ENCODE data around the gene MAK. TPM values are rescaled to one million over a fixed set of nuclear protein-coding genes. Genes with fewer than 3 reads are reported as not detected.
"Not testable (repeated sequence)": the region's sequence is repeated elsewhere in the genome, so short reads cannot be mapped to it uniquely, and the experiment has no call there.

Gene MAK, protein sequence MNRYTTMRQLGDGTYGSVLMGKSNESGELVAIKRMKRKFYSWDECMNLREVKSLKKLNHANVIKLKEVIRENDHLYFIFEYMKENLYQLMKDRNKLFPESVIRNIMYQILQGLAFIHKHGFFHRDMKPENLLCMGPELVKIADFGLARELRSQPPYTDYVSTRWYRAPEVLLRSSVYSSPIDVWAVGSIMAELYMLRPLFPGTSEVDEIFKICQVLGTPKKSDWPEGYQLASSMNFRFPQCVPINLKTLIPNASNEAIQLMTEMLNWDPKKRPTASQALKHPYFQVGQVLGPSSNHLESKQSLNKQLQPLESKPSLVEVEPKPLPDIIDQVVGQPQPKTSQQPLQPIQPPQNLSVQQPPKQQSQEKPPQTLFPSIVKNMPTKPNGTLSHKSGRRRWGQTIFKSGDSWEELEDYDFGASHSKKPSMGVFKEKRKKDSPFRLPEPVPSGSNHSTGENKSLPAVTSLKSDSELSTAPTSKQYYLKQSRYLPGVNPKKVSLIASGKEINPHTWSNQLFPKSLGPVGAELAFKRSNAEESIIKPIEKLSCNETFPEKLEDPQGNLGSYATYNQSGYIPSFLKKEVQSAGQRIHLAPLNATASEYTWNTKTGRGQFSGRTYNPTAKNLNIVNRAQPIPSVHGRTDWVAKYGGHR
- total RNA-seq, result under 1 TPM; 0.47 to 0.68 TPM

DNA sequence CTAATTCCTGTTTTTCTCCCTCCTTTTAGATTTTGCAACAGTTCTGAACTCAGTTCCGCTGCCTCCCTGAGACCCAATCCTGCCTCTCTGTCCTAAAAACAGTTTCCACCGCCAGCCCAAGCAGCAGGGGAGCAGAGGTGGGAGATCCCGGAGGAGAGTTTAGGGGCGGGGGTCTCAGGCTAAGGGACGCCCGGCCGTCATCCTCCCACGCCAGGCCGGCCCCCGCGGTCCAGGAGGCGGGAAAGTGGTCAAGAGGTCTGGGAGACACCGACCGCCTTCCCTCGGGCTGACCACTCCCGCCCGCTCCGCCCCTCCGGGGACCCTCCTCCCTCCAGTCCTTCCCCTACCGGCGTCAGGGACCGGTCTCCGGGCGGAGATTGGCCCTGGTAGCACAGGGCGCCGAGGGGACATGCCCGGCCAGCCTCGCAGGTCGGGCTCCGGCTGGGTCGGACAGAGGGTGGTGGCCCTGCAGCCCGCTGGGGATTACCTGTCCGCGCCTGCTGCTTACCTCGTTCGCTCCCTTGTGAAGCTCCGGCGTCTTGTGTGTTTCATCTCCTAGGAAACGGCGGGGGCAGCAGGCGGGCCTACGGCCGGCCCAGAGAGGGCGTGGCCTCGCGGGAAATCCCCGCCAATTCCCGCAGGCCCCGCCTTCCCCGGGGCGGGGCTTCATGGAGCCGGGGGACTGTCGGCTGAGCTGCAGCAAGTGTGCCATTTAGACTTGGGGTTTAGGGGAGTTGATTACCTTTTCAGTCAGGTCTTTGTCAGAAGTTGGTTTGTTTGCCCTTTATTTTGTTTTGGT is at the start of gene MAK:
Gene MAK, minus strand, starts transcription at position 545 of the 799 bp plus-strand sequence. CDS start 7,891 bp downstream, outside the sequence.
- Mint-ChIP-seq H3K4me3 (peak within 1 kb of the TSS; percentile 78), H3K27ac (peak within 1 kb of the TSS; percentile 95), H3K4me1 (peaks cover 19% of the 10 kb centered on the region)

DNA sequence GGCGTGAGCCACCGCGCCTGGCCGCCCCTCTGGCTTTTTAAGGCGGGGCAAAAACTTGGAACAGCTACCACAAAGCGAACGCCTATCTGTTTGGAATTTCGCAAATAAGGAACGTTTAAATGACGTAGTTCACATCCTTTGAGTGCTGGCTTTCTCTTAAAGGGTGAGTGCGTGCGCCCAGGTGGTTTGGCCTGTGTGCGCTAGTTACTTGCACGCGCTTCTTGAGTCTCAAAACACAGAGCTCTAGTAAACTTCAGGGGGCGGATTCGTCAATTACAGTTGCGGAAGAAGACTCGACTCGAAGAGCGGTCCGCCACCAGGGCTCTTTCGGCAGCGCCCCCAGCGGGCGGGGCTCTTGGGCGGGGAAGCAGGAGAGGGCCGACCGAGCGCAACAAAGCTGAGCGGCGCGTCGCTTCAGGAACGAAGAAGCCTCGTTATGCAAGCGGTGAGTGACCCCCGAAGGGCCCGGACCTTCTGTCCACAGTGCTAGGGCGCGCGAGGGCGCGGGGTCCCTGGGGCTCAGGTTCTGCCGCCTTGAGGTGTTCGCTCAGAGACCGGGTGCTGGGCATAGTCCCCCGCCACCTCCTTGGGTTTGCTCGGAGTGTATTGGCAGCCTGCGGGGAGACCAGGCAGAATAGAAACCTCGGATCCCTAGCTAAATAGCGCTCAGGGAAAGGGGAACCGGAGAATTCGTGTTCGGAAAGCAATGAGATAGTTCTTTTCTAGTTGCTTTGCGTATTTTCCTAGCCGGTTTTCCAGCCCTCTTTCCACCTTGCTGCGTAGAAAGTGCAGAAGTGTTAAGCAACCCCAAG is 48.6 kb upstream of the MAK start, which contains the start of gene SYCP2L:
Gene SYCP2L, plus strand, starts transcription at position 362 of the 812 bp plus-strand sequence. Its CDS starts 75 bp downstream, at position 437.
- H3K27me3 Mint-ChIP-seq, result peaks cover 92% of the 10 kb centered on the region
- H3K27ac Mint-ChIP-seq, result no peak within 1 kb of the TSS
- no peaks in the 10 kb centered on the region for H3K36me3 Mint-ChIP-seq
- no peaks in the 10 kb centered on the region for H3K9me3 Mint-ChIP-seq
- H3K4me3 Mint-ChIP-seq, result peak within 1 kb of the TSS; percentile 73
- peaks cover 10% of the 10 kb centered on the region for H3K4me1 Mint-ChIP-seq
- peak; percentile 14 for DNase-seq

More for the DNA sequence above, at the start of gene MAK:
- Mint-ChIP-seq H3K27me3 (peaks cover 69% of the 10 kb centered on the region), H3K9me3 (peaks cover 6% of the 10 kb centered on the region), H3K36me3 (peaks cover 4% of the 10 kb centered on the region)
- peak; percentile 91 for DNase-seq

DNA sequence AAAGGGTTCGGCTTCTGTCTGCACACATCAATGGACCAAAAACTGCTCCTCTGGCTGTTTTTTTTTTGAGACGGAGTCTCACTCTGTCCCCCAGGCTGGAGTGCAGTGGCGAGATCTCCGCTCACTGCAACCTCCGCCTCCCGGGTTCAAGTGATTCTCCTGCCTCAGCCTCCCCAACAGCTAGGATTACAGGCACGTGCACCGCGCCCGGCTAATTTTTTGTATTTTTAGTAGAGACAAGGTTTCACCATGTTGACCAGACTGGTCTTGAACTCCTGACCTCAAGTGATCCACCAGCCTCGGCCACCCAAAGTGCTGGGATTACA is 48.0 kb upstream of the MAK start:
- Mint-ChIP-seq H3K27me3 (peaks cover 93% of the 10 kb centered on the region), H3K4me1 (peaks cover 11% of the 10 kb centered on the region), H3K4me3 (peak overlapping the region; percentile 73)
- not testable (repeated sequence) for H3K9me3 Mint-ChIP-seq, H3K27ac Mint-ChIP-seq, H3K36me3 Mint-ChIP-seq, DNase-seq

DNA sequence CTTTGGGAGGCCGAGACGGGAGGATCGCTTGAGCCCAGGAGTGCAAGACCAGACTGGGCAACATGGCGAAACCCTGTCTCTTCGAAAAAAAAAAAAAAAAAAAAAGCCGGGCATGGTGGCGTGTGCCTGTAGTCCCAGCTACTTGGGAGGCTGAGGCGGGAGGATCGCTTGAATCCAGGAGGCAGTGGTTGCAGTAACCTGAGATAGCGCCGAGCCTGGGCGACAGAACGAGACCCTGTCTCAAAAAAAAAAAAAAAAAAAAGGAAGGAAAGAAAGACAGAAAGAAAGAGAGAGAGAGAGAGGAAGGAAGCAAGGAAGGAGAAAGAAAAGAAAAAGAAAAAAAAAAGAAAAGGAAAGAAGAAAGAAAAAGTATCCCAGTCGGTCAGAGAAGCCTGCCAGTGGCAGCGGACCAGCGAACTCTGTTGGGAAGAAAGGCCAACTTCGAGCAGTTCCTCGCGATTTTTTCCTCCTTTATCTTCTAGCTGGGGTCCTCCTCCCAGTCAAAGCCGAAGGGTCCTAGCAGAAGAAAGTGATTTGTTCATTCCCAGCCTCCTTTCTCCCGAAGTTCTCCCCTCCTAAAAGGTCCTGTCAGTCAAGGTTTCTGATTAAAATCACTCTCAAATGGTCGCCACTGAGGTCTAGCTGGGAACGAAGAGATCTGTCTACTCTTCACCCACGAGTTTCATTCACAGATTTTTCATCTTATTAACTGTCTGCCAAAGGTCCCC is 46.1 kb upstream of the MAK start:
- Mint-ChIP-seq H3K36me3 (no peaks in the 10 kb centered on the region), H3K4me3 (no peak overlapping the region), H3K27ac (no peak overlapping the region)

DNA sequence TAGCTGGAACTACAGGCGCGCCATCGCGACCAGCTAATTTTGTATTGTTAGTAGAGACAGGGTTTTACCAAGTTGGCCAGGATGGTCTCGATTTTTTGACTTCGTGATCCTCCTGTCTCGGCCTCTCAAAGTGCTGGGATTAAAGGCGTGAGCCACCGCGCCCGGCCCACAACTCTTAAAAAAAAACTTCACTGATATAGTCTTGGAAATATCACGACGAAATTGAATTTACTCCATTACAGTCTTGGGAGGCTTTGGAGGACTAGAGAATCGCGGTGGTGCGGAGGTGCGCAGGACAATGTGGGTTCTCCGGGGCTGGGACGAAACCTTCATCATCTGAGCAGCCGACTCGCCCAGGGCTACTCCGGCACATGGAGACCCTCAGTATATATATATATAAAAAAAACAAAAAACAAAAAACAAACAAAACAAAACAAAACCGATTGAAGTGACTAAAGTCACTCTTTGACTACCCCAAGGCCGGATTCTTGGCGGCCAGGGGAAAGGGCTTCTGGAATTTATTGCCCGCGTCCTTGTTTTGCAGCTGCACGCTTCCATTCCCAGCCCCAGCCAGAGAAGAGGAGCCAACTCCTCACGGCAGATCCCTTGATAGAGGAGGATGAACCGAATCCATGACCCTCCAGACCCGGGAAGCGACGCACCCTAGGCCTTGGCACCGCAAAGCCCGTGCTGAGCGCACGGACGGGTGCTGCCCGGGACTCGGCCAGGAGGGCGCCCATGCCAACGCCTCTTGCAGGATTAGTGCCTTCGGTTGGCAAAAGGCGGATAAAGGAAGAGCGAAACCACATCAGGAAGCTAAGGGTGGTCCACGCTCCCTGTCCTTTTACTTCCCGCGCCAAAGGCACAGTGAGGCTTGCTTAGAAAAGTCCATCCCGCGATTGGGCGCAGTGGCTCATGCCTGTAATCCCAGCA is 45.2 kb upstream of the MAK start:
- H3K4me3 Mint-ChIP-seq, result no peak overlapping the region

More for the DNA sequence above, 46.1 kb upstream of the MAK start:
- H3K9me3 Mint-ChIP-seq, result no peaks in the 10 kb centered on the region
- H3K27me3 Mint-ChIP-seq, result peaks cover 97% of the 10 kb centered on the region
- DNase-seq, result no peak
- peaks cover 11% of the 10 kb centered on the region for H3K4me1 Mint-ChIP-seq

DNA sequence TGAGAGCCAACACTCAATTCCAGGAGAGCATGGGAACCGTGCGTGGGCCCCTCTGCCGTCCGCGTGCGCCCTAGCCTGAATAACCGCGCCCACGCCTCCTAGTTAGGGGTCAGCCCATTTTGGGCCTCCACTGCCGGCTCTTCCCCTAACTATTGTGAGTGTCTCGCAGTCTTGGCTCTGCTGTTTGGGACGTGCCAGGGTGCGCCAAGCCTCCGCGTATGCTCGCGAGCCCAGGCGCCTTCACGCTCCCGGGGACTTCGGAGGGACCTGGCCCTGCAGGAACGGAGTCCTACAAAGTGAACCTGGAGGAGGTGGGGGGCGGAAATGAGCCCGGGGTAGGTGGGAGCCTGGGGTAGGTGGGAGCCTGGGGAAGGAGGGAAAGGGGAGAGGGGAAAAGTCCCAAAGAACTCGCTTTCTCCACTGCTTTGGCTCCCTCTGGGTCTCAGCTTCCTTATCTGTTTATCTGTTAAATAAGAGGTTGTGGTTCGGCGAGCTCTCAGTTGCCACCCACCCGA is 44.4 kb upstream of the MAK start:
- Mint-ChIP-seq H3K4me1 (peaks cover 11% of the 10 kb centered on the region), H3K36me3 (no peaks in the 10 kb centered on the region), H3K9me3 (no peaks in the 10 kb centered on the region), H3K4me3 (no peak overlapping the region), H3K27ac (no peak overlapping the region), H3K27me3 (peaks cover 89% of the 10 kb centered on the region)
- DNase-seq, result no peak

More for the DNA sequence above, 45.2 kb upstream of the MAK start:
- Mint-ChIP-seq H3K4me1 (peaks cover 11% of the 10 kb centered on the region), H3K27me3 (peaks cover 92% of the 10 kb centered on the region), H3K36me3 (no peaks in the 10 kb centered on the region), H3K27ac (no peak overlapping the region), H3K9me3 (no peaks in the 10 kb centered on the region)
- no peak for DNase-seq

DNA sequence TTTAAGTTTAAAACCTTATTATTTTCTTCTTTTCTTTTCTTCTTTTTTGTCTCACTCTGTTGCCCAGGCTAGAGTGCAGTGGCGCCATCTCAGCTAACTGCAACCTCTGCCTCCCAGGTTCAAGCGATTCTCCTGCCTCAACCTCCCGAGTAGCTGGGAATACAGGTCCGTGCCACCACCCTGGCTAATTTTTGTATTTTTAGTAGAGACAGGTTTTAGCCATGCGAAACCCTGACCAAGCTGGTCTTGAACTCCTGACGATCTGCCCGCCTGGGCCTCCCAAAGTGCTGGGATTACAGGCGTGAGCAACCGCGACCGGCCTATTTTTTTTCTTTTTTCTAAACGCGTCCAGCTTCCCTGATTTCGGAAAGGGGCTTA is 43.9 kb upstream of the MAK start:
- not testable (repeated sequence) for DNase-seq, H3K4me3 Mint-ChIP-seq, H3K4me1 Mint-ChIP-seq, H3K27ac Mint-ChIP-seq, H3K9me3 Mint-ChIP-seq, H3K36me3 Mint-ChIP-seq
- peaks cover 88% of the 10 kb centered on the region for H3K27me3 Mint-ChIP-seq

DNA sequence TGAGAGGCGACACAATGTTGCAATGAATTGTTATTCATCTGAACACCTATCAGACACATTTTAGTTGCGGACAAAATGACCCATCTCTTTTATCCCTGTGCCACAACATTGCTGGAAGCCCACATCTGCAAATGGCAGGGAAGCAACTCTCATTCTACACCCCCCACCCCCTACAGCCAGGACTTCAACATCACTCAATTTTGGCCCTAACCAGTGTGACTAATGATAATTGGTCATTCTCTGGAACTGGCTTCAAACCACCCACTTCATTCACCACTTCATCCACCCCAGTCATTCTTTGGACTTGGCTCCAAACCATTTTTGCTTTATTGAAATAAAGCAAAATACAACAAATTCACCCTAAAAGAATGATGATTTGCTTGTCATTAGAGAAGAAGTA is 42.0 kb upstream of the MAK start:
- Mint-ChIP-seq H3K4me1 (peaks cover 8% of the 10 kb centered on the region), H3K4me3 (no peak overlapping the region), H3K36me3 (no peaks in the 10 kb centered on the region), H3K27me3 (peaks cover 70% of the 10 kb centered on the region), H3K9me3 (no peaks in the 10 kb centered on the region), H3K27ac (no peak overlapping the region)
- no peak for DNase-seq

DNA sequence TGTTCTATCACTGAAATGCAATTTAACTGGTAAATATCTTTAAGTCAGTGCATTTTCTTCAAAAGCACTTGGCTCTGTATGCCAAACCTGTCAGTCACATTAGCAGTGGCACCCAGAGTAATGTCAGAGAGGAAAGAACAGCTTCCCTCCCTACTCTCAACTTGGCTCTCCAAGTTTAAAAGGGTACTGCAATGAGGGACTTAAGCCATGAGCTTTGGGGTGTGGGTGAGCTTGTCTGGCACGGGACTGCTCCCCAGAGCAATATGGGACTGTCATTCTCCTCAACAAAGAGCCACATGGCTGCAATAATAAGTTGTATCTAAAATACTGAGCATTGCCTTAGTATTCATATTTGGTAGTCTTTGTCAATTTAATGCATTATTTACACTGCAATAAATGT is 39.5 kb upstream of the MAK start:
- Mint-ChIP-seq H3K27me3 (peaks cover 54% of the 10 kb centered on the region), H3K4me1 (peaks cover 9% of the 10 kb centered on the region), H3K27ac (no peak overlapping the region), H3K4me3 (no peak overlapping the region), H3K9me3 (no peaks in the 10 kb centered on the region), H3K36me3 (no peaks in the 10 kb centered on the region)
- DNase-seq, result no peak

DNA sequence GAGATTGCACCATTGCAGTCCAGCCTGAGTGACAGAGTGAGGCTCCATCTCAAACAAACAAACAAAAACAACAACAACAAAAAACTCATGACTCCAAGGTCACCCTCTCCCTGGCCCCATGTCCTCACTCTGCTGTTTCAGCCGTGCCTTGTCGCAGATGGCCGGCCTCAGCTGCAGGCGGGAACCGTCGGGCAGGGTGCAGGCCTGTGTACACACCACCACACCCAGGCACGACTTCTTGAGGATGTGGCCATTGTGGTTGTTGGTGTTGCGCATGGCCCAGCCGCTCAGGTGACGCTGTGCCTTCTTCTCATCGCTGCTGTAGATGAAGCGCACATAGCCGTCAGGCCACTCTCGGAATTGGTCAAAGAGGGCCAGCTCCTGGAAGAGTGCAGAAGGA is 38.7 kb upstream of the MAK start:
- Mint-ChIP-seq H3K4me1 (peaks cover 5% of the 10 kb centered on the region), H3K27me3 (peaks cover 46% of the 10 kb centered on the region), H3K27ac (no peak overlapping the region), H3K36me3 (no peaks in the 10 kb centered on the region), H3K4me3 (no peak overlapping the region), H3K9me3 (no peaks in the 10 kb centered on the region)
- no peak for DNase-seq

DNA sequence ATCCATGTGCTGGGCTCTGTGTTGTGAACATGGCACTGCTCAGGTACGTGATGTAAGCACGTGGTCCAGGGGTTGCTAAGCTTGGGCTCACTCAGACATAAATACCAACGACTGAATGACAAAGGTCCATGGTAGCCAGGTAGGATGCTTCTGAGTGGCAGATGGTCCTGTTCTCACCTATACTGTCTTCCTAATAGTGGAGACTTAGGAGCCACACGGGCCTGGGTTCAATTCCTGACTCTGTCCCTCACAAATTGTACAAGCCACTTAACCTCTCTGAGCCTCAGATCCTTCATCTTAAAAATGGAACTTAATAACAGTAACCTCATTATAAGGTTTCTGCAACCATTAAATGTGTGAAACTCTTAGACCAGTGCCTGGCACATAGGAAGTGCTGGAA is 36.7 kb upstream of the MAK start:
- no peak for DNase-seq
- H3K36me3 Mint-ChIP-seq, result no peaks in the 10 kb centered on the region
- no peak overlapping the region for H3K4me3 Mint-ChIP-seq
- no peaks in the 10 kb centered on the region for H3K9me3 Mint-ChIP-seq
- H3K4me1 Mint-ChIP-seq, result peaks cover 3% of the 10 kb centered on the region
- H3K27ac Mint-ChIP-seq, result no peak overlapping the region
- H3K27me3 Mint-ChIP-seq, result peaks cover 26% of the 10 kb centered on the region

DNA sequence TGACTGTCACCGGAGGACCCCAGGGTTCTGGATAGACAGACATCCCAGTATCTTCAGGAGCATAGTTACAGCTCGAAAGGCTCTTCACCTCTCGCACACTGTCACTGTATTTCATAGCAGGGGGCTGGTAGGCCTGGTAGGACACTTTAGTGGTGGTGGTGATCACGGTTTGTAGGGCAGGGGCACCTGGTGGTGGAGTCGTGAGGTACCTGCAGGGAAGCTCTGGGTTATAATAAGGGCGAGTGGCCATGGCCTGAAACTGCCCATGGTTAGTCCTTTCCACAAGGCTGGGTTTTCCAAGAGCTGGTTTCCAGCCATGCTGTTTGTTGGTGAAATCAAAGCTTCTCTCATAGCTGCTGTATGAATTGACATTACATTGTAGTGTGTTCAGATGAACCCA is 35.9 kb upstream of the MAK start:
- Mint-ChIP-seq H3K27ac (no peak overlapping the region), H3K4me1 (peaks cover 3% of the 10 kb centered on the region), H3K9me3 (no peaks in the 10 kb centered on the region), H3K27me3 (peaks cover 18% of the 10 kb centered on the region), H3K36me3 (no peaks in the 10 kb centered on the region), H3K4me3 (no peak overlapping the region)
- no peak for DNase-seq

DNA sequence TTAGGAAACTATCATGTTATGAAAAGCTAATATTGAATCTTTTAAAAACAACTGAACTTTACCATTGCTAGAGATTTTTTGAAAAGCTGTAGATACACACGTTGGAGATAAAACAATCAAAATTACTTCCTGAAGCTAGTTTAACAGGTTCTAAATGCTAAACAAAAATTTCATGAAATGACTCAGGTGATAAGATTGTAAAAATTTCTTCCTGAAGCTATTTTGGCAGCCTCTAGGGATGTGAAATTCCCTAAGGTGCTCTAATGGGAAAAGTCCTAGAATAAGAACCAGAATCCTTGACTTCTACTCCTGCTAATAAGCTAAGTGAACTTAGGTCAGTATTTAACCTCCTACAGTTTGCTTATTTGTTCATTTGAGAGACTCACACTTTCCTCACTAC is 35.0 kb upstream of the MAK start:
- Mint-ChIP-seq H3K4me1 (peaks cover 3% of the 10 kb centered on the region), H3K27me3 (peaks cover 14% of the 10 kb centered on the region), H3K9me3 (no peaks in the 10 kb centered on the region), H3K36me3 (no peaks in the 10 kb centered on the region), H3K27ac (no peak overlapping the region), H3K4me3 (no peak overlapping the region)
- DNase-seq, result no peak
